Skeletal muscle satellite cell (primary cell): ENCODE results near the gene SCAANT1.

ENCODE experiments used
- H3K27me3 ChIP-seq: 2 replicates; pipeline ENCODE4 v1.7.0; 2013; ENCODE audit warnings: low read length; ENCODE audit not compliant: control insufficient read depth, insufficient read depth
- H3K36me3 ChIP-seq: 2 replicates; pipeline ENCODE4 v1.7.0; 2013; ENCODE audit warnings: mild to moderate bottlenecking, control low read depth, low read length; ENCODE audit not compliant: insufficient read depth
- H3K4me1 ChIP-seq: 2 replicates; pipeline ENCODE4 v1.7.0; 2013; ENCODE audit warnings: low read length; ENCODE audit not compliant: control insufficient read depth, insufficient read depth
- H3K4me2 ChIP-seq: 2 replicates; pipeline ENCODE4 v1.7.0; 2013; ENCODE audit warnings: mild to moderate bottlenecking, low read length
- H3K4me3 ChIP-seq: 2 replicates; pipeline ENCODE4 v1.7.0; 2013; ENCODE audit warnings: low read length
- H3K9ac ChIP-seq: 2 replicates; pipeline ENCODE4 v1.7.0; 2013; ENCODE audit warnings: mild to moderate bottlenecking, low read depth, low read length, moderate library complexity
- H3K9me3 ChIP-seq: replicated peaks from 2 replicates; pipeline ENCODE4 v1.7.0; 2013; ENCODE audit warnings: mild to moderate bottlenecking, control low read depth, low read length

The SCAANT1 gene

GRCh38 chr3:63932509-63933212, 20.5 kb upstream of the SCAANT1 start:
- Histone ChIP-seq H3K36me3 (peaks cover 13% of the 10 kb centered on the region), H3K4me3 (no peak overlapping the region), H3K9me3 (no peaks in the 10 kb centered on the region), H3K4me1 (peaks cover 9% of the 10 kb centered on the region), H3K27me3 (no peaks in the 10 kb centered on the region), H3K9ac (no peak overlapping the region), H3K4me2 (no peak overlapping the region)

DNA sequence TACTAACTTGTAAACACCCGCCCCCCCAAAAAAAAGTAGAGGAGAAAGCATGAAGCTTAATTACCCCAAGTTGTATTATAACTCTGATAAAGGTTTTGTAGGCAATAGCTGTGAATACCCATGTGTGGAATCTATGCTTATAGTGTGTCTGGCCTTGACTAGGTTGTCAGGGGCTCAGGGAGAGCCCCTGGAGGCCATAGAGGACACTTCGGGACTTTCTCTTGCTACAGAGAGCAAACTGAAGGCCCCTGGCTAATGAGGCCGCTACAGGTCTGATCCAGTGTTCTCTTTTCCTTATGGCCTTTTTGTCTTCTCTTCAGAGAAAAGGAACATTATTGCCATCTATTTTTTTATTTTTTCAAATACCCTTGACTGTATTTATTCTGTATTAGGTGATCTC, 19.1 kb upstream of the SCAANT1 start:
- Histone ChIP-seq H3K9ac (no peak overlapping the region), H3K4me1 (peaks cover 9% of the 10 kb centered on the region), H3K4me2 (no peak overlapping the region), H3K36me3 (peaks cover 12% of the 10 kb centered on the region), H3K4me3 (no peak overlapping the region), H3K27me3 (no peaks in the 10 kb centered on the region), H3K9me3 (no peaks in the 10 kb centered on the region)

GRCh38 chr3:63927422-63928280, 15.5 kb upstream of the SCAANT1 start:
- Histone ChIP-seq H3K9me3 (no peaks in the 10 kb centered on the region), H3K36me3 (peaks cover 36% of the 10 kb centered on the region), H3K9ac (no peak overlapping the region), H3K4me2 (no peak overlapping the region), H3K27me3 (no peaks in the 10 kb centered on the region), H3K4me3 (no peak overlapping the region), H3K4me1 (no peaks in the 10 kb centered on the region)

- Histone ChIP-seq H3K4me3 (no peak overlapping the region), H3K27me3 (no peaks in the 10 kb centered on the region), H3K9me3 (no peaks in the 10 kb centered on the region), H3K9ac (no peak overlapping the region), H3K4me1 (no peaks in the 10 kb centered on the region), H3K36me3 (peaks cover 42% of the 10 kb centered on the region), H3K4me2 (no peak overlapping the region)
Observed at GRCh38 chr3:63926309-63926708, 14.1 kb upstream of the SCAANT1 start.

DNA sequence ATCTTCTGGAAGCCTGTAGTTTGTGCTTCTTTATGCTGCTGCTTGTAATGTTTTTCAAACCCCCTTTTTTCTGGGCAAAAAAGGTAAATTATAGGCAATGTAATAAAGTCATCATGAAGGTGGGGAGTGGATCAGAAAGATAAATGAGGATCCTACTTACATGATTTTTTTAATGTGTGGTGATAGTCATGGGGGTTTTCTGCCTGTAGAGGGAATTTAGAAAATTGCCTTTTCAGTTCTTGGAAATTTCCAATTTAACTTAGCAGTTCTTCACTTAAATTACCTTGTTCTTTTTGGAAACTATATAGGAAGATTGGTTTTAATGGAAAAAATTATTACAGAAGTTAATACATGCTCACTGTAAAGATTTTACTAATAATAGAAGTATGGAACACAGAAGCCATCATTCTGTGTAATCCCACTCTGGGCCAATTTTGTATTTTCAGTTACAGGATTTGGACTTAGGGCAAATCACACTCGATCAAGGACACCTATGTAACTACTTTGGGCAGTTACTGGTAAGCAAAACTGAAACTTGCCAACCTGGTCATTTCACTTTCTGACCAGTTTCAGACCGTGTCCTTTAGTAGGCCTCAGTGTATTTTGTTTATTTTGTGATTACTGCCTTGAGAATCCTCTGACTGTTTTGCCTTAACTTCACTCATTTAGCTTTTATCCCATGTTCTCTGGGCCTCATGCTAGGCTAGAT, 10.5 kb upstream of the SCAANT1 start:
- H3K4me2 ChIP-seq = no peak overlapping the region
- peaks cover 13% of the 10 kb centered on the region for H3K4me1 ChIP-seq
- H3K9me3 ChIP-seq = no peaks in the 10 kb centered on the region
- H3K4me3 ChIP-seq = no peak overlapping the region
- no peaks in the 10 kb centered on the region for H3K27me3 ChIP-seq
- no peak overlapping the region for H3K9ac ChIP-seq
- peaks cover 54% of the 10 kb centered on the region for H3K36me3 ChIP-seq

DNA sequence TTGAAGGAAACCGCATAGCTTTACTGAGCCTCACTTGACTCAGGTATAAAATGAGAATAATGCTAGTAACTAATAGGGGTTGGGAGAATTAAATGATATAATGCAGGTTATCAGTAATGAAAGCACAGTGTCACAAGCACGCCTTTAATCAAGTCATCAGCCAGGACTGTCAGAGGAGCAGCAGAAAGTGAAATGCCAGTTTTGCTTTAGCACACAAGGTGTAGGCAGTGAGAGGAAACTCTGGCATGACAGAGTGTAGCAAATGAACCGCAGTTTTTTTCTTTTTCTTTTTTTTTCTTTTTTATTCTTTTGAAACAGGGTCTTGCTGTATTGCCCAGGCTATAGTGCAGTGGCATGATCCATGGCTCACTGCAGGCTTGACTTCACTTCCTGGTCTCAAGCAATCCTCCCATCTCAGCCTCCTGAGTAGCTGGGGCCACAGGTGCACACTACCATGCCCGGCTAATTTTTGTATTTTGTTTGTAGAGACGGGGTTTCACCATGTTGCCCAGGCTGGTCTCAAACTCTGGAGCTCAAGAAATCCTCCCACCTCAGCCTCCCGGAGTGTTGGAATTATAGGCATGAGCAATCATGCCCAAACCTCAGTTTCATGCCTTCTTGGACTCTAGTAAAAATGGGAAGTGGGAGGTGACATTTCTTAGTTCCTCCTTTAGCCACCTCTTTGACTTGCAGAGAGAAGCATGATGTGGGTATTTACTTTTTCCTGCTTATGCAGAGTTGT, 9.7 kb upstream of the SCAANT1 start:
- H3K4me1 ChIP-seq = peaks cover 15% of the 10 kb centered on the region

DNA sequence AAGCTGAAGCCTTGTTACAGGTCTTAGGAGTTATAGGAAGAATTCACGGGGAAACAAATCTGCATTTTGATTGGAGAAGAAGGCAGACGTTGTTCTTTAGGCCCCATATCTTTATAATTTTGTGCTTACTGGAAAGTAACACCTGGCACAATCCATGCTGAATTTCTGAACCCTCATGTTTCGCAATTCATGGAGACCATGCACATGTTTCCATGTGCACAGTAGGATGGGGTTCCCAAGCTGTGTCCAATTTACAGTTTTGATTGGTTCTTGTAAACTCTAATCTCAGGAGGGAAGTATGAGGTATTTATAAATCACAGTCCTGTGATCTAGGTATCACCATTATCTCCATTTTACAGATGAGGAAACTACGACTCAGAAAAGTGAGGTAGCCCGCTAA, 7.8 kb upstream of the SCAANT1 start:
- Histone ChIP-seq H3K9me3 (no peaks in the 10 kb centered on the region), H3K36me3 (peaks cover 60% of the 10 kb centered on the region), H3K4me3 (no peak overlapping the region), H3K9ac (no peak overlapping the region), H3K27me3 (no peaks in the 10 kb centered on the region), H3K4me2 (no peak overlapping the region), H3K4me1 (peaks cover 15% of the 10 kb centered on the region)

More for the DNA sequence above, 9.7 kb upstream of the SCAANT1 start:
- Histone ChIP-seq H3K36me3 (peaks cover 56% of the 10 kb centered on the region), H3K27me3 (no peaks in the 10 kb centered on the region), H3K9me3 (no peaks in the 10 kb centered on the region), H3K9ac (no peak overlapping the region), H3K4me2 (no peak overlapping the region), H3K4me3 (no peak overlapping the region)

DNA sequence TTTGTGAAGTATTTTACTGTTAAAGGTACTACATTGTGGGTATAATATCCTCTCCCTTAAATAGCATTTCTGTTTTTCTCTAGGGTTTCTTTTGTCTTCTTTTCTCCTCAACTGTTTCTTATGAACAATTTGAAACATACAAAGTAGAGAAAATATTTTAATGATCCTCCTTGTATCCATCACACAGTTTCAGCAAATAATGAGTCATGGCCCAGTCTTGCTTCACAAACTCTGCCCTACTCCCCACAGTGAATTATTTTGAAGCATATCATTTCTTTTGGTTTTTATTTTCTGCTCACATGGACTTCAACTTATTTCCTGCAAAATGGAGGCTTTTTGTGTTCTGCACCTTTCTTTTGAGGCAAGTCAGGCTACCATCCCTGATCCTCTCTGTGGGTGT, 6.1 kb upstream of the SCAANT1 start:
- Histone ChIP-seq H3K4me2 (peak overlapping the region; percentile 20), H3K9ac (no peak overlapping the region), H3K4me3 (no peak overlapping the region), H3K9me3 (no peaks in the 10 kb centered on the region), H3K4me1 (peaks cover 24% of the 10 kb centered on the region), H3K36me3 (peaks cover 51% of the 10 kb centered on the region), H3K27me3 (no peaks in the 10 kb centered on the region)

DNA sequence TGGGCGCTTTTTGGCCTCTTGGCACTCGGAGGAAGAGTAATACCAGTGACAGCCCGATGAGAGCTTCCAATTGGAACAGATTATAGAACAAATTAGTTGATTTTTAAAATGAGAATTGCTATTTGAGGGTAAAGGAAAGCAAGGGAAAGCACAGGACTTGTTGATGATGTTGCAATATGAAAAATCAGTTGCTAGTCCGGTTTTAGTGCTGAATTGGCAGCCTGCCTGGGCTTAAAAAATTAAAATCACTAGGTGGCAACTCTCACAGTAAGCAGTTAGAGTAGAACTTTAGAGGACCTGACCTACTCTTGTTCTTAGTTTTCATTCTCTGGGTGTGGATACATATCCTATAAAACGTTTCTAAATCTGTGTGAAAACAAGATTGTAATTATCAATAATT, 2.1 kb upstream of the SCAANT1 start:
- H3K4me1 ChIP-seq = peaks cover 36% of the 10 kb centered on the region
- peaks cover 33% of the 10 kb centered on the region for H3K36me3 ChIP-seq
- peak overlapping the region; percentile 96 for H3K9ac ChIP-seq
- peak overlapping the region; percentile 93 for H3K4me2 ChIP-seq
- peak overlapping the region; percentile 7 for H3K4me3 ChIP-seq
- no peaks in the 10 kb centered on the region for H3K9me3 ChIP-seq
- no peaks in the 10 kb centered on the region for H3K27me3 ChIP-seq

DNA sequence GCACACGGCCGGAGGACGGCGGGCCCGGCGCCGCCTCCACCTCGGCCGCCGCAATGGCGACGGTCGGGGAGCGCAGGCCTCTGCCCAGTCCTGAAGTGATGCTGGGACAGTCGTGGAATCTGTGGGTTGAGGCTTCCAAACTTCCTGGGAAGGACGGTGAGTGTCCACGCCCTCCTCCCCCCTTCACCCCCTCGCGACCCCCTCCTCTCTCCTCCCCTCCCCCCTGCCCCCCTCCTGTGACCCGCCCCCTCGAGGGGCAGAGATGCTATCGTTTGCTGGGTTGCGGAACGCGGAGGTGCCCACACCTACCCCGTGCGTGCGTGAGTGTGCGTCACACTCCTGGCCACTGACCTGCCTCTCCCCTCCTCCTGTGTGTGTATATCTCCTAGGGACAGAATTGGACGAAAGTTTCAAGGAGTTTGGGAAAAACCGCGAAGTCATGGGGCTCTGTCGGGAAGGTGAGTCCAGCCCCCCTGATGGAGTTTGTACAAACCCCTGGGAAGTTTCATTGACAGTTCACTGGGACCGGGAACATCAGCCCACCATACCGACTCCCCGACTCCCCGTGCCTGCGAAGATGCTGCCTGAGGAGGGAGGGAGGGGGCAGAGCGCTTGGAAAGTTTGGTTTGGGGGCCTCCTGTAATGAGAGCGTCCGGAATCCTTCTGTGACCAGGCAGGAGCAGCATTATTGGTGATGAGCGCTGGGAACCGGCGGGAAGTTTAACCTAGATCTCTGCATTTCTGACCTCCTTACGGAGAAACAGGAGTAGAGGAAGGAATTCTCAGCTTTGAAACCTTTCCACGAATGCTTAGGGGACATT, 795 bp upstream of the SCAANT1 start:
- Histone ChIP-seq H3K4me3 (peak overlapping the region; percentile 87), H3K4me2 (peak overlapping the region; percentile 93), H3K4me1 (peaks cover 27% of the 10 kb centered on the region), H3K9me3 (no peaks in the 10 kb centered on the region), H3K36me3 (peaks cover 29% of the 10 kb centered on the region), H3K27me3 (no peaks in the 10 kb centered on the region), H3K9ac (peak overlapping the region; percentile 96)
